CD4-positive, CD25-positive, alpha-beta regulatory T cell (primary cell): ENCODE results near the gene DSCAM. TPM values are rescaled to one million over a fixed set of nuclear protein-coding genes. Genes with fewer than 3 reads are reported as not detected.
"Not testable (repeated sequence)": the region's sequence is repeated elsewhere in the genome, so short reads cannot be mapped to it uniquely, and the experiment has no call there.

Experiments used
- ATAC-seq, 2 donors: fragments of 150-1000 bp; cut with Tn5 transposase; one replicate each; pipeline ENCODE4 v1.10.0; 2021; ENCODE audit warnings: low read depth in 2 of 2, moderate number of reproducible peaks in 2 of 2, moderate library complexity in 1 of 2
- DNase-seq, 3 donors: peaks; one replicate each; pipeline versions ENCODE4 v3.0.0 to v3.0.0-alpha.2; 2012 to 2022; ENCODE audit warnings: mixed read lengths in 1 of 3
- H3K27ac ChIP-seq: one replicate; pipeline ENCODE4 v1.7.0; 2013; ENCODE audit warnings: mild to moderate bottlenecking, low read length; ENCODE audit not compliant: insufficient read depth, poor library complexity, severe bottlenecking
- H3K27me3 ChIP-seq: one replicate; pipeline ENCODE4 v1.7.0; 2013; ENCODE audit warnings: low read length; ENCODE audit not compliant: control insufficient read depth, insufficient read depth
- H3K36me3 ChIP-seq: one replicate; pipeline ENCODE4 v1.7.0; 2013; ENCODE audit warnings: mild to moderate bottlenecking, low read length, moderate library complexity; ENCODE audit not compliant: control insufficient read depth, insufficient read depth
- H3K4me1 ChIP-seq: 2 replicates; pipeline ENCODE4 v1.7.0; 2013; ENCODE audit warnings: mild to moderate bottlenecking, low read length; ENCODE audit not compliant: insufficient read depth, control insufficient read depth, poor library complexity, severe bottlenecking
- H3K4me3 ChIP-seq: one replicate; pipeline ENCODE4 v1.7.0; 2013; ENCODE audit warnings: low read depth, mild to moderate bottlenecking, low read length, moderate library complexity
- H3K9me3 ChIP-seq, 2 experiments: 1 replicate in 1 of 2; 2 replicates in 1 of 2; pipeline ENCODE4 v1.7.0; 2013; ENCODE audit warnings: low read length in 2 of 2, mild to moderate bottlenecking in 1 of 2, moderate library complexity in 1 of 2; ENCODE audit not compliant: control insufficient read depth in 2 of 2
- H3K27ac Mint-ChIP-seq, 3 donors: one replicate each; pipeline ENCODE4 v1.8.0; 2020 to 2022; ENCODE audit warnings: mild to moderate bottlenecking in 3 of 3, mixed read lengths in 3 of 3, moderate library complexity in 2 of 3
- H3K27me3 Mint-ChIP-seq: one replicate; pipeline ENCODE4 v1.8.0; 2022; ENCODE audit warnings: mild to moderate bottlenecking, mixed read lengths
- H3K36me3 Mint-ChIP-seq: one replicate; pipeline ENCODE4 v1.8.0; 2020; ENCODE audit warnings: mixed read lengths
- H3K4me1 Mint-ChIP-seq, 4 donors: one replicate each; pipeline ENCODE4 v1.8.0; 2020 to 2022; ENCODE audit warnings: mixed read lengths in 4 of 4, mild to moderate bottlenecking in 1 of 4
- H3K4me3 Mint-ChIP-seq, 4 donors: one replicate each; pipeline ENCODE4 v1.8.0; 2020 to 2022; ENCODE audit warnings: mild to moderate bottlenecking in 4 of 4, mixed read lengths in 4 of 4, moderate library complexity in 3 of 4
- H3K9me3 Mint-ChIP-seq, 7 donors: one replicate each; pipeline ENCODE4 v1.8.0; 2020 to 2022; ENCODE audit warnings: mixed read lengths in 7 of 7, mild to moderate bottlenecking in 3 of 7, moderate library complexity in 2 of 7
- polyA plus RNA-seq, 4 donors: library from polyadenylated mRNA; unstranded; fragments of 300-500 nt; fragmentation: Illumina TruSeq; gene quantifications; one replicate each; pipeline ENCODE4 v1.2.3, GENCODE V29; 2021
- total RNA-seq: library from RNA; stranded (reverse); gene quantifications from one replicate; pipeline ENCODE4 v1.2.3, GENCODE V29; 2022

DSCAM gene, protein sequence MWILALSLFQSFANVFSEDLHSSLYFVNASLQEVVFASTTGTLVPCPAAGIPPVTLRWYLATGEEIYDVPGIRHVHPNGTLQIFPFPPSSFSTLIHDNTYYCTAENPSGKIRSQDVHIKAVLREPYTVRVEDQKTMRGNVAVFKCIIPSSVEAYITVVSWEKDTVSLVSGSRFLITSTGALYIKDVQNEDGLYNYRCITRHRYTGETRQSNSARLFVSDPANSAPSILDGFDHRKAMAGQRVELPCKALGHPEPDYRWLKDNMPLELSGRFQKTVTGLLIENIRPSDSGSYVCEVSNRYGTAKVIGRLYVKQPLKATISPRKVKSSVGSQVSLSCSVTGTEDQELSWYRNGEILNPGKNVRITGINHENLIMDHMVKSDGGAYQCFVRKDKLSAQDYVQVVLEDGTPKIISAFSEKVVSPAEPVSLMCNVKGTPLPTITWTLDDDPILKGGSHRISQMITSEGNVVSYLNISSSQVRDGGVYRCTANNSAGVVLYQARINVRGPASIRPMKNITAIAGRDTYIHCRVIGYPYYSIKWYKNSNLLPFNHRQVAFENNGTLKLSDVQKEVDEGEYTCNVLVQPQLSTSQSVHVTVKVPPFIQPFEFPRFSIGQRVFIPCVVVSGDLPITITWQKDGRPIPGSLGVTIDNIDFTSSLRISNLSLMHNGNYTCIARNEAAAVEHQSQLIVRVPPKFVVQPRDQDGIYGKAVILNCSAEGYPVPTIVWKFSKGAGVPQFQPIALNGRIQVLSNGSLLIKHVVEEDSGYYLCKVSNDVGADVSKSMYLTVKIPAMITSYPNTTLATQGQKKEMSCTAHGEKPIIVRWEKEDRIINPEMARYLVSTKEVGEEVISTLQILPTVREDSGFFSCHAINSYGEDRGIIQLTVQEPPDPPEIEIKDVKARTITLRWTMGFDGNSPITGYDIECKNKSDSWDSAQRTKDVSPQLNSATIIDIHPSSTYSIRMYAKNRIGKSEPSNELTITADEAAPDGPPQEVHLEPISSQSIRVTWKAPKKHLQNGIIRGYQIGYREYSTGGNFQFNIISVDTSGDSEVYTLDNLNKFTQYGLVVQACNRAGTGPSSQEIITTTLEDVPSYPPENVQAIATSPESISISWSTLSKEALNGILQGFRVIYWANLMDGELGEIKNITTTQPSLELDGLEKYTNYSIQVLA (N-terminal part only)
- total RNA-seq, result not detected
- not detected for polyA plus RNA-seq

DNA sequence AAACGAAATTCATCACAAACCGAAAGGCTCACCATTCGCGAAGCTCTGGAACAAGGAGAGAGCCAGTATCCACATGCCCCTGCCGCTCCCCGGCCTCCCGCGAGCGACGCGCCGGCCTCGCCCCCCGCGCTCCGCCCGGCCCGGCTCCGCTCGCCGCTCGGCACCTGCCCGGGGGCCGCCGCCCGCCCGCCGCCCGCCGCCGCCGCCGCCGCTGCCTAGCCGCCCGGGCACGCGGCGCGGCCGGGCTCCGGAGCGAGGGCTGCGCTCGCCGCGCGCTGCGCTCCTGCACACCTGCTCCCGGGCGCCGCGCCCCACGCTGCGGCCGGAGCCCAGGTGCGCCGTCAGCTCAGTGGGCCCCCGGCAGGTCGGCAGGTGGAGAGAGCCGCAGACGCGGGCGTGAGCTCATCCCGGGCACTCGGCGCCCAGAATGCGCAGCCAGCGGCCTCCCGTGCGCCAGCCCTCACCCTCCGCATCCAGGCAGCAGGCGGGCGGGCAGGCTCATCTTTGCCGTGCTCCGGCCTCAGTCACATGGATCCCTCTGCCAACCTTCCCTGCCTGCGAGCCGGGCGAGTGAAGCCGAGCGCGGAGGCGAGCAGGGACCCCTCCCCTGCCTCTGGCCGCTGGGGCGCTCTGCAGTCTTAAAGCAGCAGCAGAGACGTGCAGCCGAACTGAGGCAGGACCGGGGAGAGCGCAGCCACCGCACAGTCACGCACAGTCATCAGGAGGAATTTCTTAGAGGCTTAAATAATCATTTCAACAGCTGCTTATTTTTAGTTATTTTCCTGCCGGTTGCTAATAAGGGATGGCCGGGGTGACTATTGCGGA is at the start of gene DSCAM:
Gene DSCAM (minus strand): TSS at position 572 of the 825 bp plus-strand sequence. CDS start 497 bp downstream, at position 75.
- H3K4me3 ChIP-seq, result no peak within 1 kb of the TSS
- no peak for DNase-seq
- no peaks in the 10 kb centered on the region for H3K9me3 ChIP-seq
- Mint-ChIP-seq H3K27ac (no peak within 1 kb of the TSS), H3K9me3 (peaks cover 0 to 2% (median 0%) of the 10 kb centered on the region in 7 donors), H3K36me3 (no peaks in the 10 kb centered on the region), H3K27me3 (peaks cover 11% of the 10 kb centered on the region), H3K4me3 (peak within 1 kb of the TSS in 1 of 4 donors; percentile 21), H3K4me1 (peaks cover 0 to 3% (median 0%) of the 10 kb centered on the region in 4 donors)
- ATAC-seq, result no peak
- H3K4me1 ChIP-seq, result no peaks in the 10 kb centered on the region
- no peak within 1 kb of the TSS for H3K27ac ChIP-seq
- H3K27me3 ChIP-seq, result peaks cover 7% of the 10 kb centered on the region
- H3K36me3 ChIP-seq, result no peaks in the 10 kb centered on the region

DNA sequence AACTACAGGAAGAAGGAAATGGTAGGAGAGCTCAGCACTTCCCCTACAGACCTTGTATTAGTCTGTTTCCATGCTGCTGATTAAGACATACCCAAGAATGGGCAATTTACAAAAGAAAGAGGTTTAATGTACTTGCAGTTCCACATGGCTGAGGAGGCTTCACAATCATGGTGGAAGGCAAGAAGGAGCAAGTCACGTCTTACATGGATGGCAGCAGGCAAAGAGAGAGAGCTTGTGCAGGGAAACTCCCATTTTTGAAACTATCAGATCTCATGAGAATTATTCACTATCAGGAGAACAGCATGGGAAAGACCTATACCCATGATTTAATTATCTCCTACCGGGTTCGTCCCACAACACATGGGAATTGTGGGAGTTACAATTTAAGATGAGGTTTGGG is 48.7 kb upstream of the DSCAM start:
- not testable (repeated sequence) for H3K36me3 Mint-ChIP-seq, H3K27ac Mint-ChIP-seq, H3K27me3 Mint-ChIP-seq, H3K27me3 ChIP-seq, DNase-seq, H3K27ac ChIP-seq, ATAC-seq, H3K4me3 Mint-ChIP-seq, H3K4me3 ChIP-seq, H3K9me3 ChIP-seq, H3K4me1 ChIP-seq, H3K36me3 ChIP-seq, H3K4me1 Mint-ChIP-seq
- H3K9me3 Mint-ChIP-seq, result peaks cover 0 to 23% (median 8%) of the 10 kb centered on the region in 7 donors

- H3K36me3 Mint-ChIP-seq, result no peaks in the 10 kb centered on the region
- H3K9me3 Mint-ChIP-seq, result peaks cover 0 to 4% (median under 1%) of the 10 kb centered on the region in 7 donors
- DNase-seq (no peak), ATAC-seq (no peak)
- no peaks in the 10 kb centered on the region for H3K4me1 Mint-ChIP-seq
- no peak overlapping the region for H3K4me3 ChIP-seq
- H3K27ac Mint-ChIP-seq, result no peak overlapping the region
- no peak overlapping the region for H3K4me3 Mint-ChIP-seq
- no peaks in the 10 kb centered on the region for H3K27me3 ChIP-seq
- no peaks in the 10 kb centered on the region for H3K36me3 ChIP-seq
- no peaks in the 10 kb centered on the region for H3K27me3 Mint-ChIP-seq
- no peaks in the 10 kb centered on the region for H3K9me3 ChIP-seq
- no peaks in the 10 kb centered on the region for H3K4me1 ChIP-seq
- no peak overlapping the region for H3K27ac ChIP-seq
Observed at GRCh38 chr21:40886931-40887330, 40.0 kb upstream of the DSCAM start.

DNA sequence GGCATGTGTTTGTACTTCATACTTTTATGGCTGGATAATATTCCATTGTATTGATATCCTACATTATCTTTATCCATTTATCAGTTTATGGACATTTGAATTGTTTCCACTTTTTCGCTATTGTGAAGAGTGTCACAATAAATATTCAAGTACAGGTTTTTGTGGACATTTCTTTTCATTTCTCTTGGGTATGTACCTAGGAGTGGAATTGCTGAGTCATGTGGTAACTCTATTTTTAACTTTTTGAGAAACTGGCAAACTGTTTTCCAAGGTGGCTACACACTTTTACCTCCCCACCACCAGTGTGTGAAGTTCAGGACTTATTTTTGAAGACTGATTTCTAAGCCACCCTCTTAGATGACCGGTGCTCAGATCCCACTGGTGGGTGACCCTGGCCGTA is 39.0 kb upstream of the DSCAM start:
- Histone ChIP-seq H3K27ac (no peak overlapping the region), H3K4me3 (no peak overlapping the region), H3K27me3 (no peaks in the 10 kb centered on the region), H3K9me3 (no peaks in the 10 kb centered on the region), H3K4me1 (no peaks in the 10 kb centered on the region), H3K36me3 (no peaks in the 10 kb centered on the region)
- Mint-ChIP-seq H3K4me1 (no peaks in the 10 kb centered on the region), H3K4me3 (no peak overlapping the region), H3K27me3 (no peaks in the 10 kb centered on the region), H3K9me3 (peaks cover 0 to 7% (median 2%) of the 10 kb centered on the region in 7 donors), H3K36me3 (no peaks in the 10 kb centered on the region), H3K27ac (no peak overlapping the region)
- DNase-seq, result no peak
- ATAC-seq, result no peak

- Histone ChIP-seq H3K27ac (no peak overlapping the region), H3K4me1 (no peaks in the 10 kb centered on the region), H3K36me3 (no peaks in the 10 kb centered on the region), H3K9me3 (no peaks in the 10 kb centered on the region), H3K27me3 (no peaks in the 10 kb centered on the region), H3K4me3 (no peak overlapping the region)
- Mint-ChIP-seq H3K4me1 (no peaks in the 10 kb centered on the region), H3K9me3 (peaks cover 0 to 9% (median 2%) of the 10 kb centered on the region in 7 donors), H3K27me3 (no peaks in the 10 kb centered on the region), H3K36me3 (no peaks in the 10 kb centered on the region), H3K4me3 (no peak overlapping the region), H3K27ac (no peak overlapping the region)
- DNase-seq (no peak), ATAC-seq (no peak)
Observed at GRCh38 chr21:40882192-40882915, 35.4 kb upstream of the DSCAM start.

DNA sequence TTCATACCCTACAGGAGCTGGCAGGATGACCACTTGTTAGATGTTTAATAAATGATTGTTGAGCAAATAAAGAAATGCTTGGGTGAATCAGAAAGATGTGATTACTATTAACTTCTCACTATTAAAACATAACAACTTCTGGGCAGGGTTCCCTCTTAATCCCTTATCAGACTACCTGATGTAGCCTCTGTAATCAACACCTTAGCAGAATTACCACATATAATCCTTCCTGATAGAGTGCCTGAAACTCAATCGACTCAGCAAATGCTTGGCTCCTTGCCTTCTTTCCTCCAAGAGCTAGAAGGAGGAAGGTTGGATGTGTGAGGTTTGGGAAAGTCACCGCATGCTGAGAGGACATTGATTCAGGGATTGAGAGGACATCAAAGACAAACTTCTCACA is 34.8 kb upstream of the DSCAM start:
- no peaks in the 10 kb centered on the region for H3K27me3 ChIP-seq
- H3K27me3 Mint-ChIP-seq, result no peaks in the 10 kb centered on the region
- no peaks in the 10 kb centered on the region for H3K36me3 ChIP-seq
- H3K36me3 Mint-ChIP-seq, result no peaks in the 10 kb centered on the region
- no peak overlapping the region for H3K4me3 Mint-ChIP-seq
- no peaks in the 10 kb centered on the region for H3K4me1 Mint-ChIP-seq
- H3K9me3 Mint-ChIP-seq, result peaks cover 0 to 7% (median 2%) of the 10 kb centered on the region in 7 donors
- DNase-seq (no peak), ATAC-seq (no peak)
- no peak overlapping the region for H3K27ac Mint-ChIP-seq
- H3K4me1 ChIP-seq, result no peaks in the 10 kb centered on the region
- no peaks in the 10 kb centered on the region for H3K9me3 ChIP-seq
- H3K4me3 ChIP-seq, result no peak overlapping the region
- H3K27ac ChIP-seq, result no peak overlapping the region
